C4-2B (cell line): ENCODE measurements around the gene ERC1.

ENCODE experiments used
- H3K27ac ChIP-seq: fragments of 450-650 bp; 2 replicates; pipeline ENCODE4 v1.5.1; 2017
- ZFX ChIP-seq: fragments of 450-650 bp; IDR thresholded peaks from 2 replicates; pipeline ENCODE4 v1.6.1; 2017
- TF ChIP-seq, protein P1 (sequence below): fragments of 450-650 bp; conservative IDR thresholded peaks from 2 replicates; pipeline ENCODE4 v1.5.1; 2017; ENCODE audit warnings: mild to moderate bottlenecking

Gene ERC1

GRCh38 chr12:1305063-1305434, 314.0 kb downstream of the ERC1 start:
- TF ChIP-seq, protein P1, sequence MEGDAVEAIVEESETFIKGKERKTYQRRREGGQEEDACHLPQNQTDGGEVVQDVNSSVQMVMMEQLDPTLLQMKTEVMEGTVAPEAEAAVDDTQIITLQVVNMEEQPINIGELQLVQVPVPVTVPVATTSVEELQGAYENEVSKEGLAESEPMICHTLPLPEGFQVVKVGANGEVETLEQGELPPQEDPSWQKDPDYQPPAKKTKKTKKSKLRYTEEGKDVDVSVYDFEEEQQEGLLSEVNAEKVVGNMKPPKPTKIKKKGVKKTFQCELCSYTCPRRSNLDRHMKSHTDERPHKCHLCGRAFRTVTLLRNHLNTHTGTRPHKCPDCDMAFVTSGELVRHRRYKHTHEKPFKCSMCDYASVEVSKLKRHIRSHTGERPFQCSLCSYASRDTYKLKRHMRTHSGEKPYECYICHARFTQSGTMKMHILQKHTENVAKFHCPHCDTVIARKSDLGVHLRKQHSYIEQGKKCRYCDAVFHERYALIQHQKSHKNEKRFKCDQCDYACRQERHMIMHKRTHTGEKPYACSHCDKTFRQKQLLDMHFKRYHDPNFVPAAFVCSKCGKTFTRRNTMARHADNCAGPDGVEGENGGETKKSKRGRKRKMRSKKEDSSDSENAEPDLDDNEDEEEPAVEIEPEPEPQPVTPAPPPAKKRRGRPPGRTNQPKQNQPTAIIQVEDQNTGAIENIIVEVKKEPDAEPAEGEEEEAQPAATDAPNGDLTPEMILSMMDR = no peak
- no peak for TF ChIP-seq ZFX
- no peak overlapping the region for H3K27ac ChIP-seq

GRCh38 chr12:1305791-1306500, 314.9 kb downstream of the ERC1 start:
- H3K27ac ChIP-seq = no peak overlapping the region
- TF ChIP-seq, protein P1 = no peak
- no peak for TF ChIP-seq ZFX

DNA sequence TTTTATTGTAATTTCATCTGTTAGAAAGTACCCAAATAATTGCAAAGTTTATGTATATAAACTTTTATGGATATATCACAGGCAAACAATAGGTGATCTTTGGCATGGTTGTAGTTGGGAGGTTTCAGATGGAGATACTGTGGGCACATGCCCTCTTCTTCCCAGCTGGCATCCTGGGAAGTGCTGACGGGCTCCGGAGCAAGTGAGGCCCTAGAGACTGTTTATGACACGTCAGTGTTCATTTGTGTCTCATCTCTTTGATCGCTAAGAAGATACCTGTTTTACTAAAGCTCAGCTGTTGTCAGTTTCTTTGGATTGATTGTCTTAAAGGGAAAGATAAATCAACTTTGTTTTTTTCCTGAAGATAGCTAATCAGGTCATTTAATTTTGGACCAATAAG, 315.8 kb downstream of the ERC1 start:
- TF ChIP-seq ZFX = no peak
- TF ChIP-seq, protein P1 = no peak
- H3K27ac ChIP-seq = no peak overlapping the region

DNA sequence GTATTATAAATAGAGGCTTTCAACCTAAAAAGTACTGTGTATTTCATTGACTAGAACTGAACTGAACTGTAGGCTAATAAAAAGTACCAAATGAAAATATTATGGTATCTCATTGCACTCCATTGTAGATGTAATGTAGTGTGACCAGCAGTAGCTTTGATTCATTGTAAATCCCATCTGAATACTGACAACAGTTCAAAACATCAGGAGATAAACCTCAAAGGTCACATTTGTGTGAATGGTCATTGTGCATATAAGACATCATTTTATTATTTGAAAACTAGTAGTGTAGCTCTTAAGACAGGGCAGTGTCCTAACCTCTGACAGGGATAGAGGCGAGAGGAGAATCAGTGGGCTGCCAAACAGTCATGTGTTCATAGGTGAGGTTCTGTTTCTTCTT, 316.8 kb downstream of the ERC1 start:
- no peak for TF ChIP-seq ZFX
- TF ChIP-seq, protein P1 = no peak
- no peak overlapping the region for H3K27ac ChIP-seq

- no peak overlapping the region for H3K27ac ChIP-seq
- no peak for TF ChIP-seq ZFX
- TF ChIP-seq, protein P1 = no peak
These were observed 318.6 kb downstream of the ERC1 start for GRCh38 chr12:1309613-1310012.

GRCh38 chr12:1310653-1311052, 319.6 kb downstream of the ERC1 start:
- no peak overlapping the region for H3K27ac ChIP-seq
- TF ChIP-seq, protein P1 = no peak
- TF ChIP-seq ZFX = no peak

DNA sequence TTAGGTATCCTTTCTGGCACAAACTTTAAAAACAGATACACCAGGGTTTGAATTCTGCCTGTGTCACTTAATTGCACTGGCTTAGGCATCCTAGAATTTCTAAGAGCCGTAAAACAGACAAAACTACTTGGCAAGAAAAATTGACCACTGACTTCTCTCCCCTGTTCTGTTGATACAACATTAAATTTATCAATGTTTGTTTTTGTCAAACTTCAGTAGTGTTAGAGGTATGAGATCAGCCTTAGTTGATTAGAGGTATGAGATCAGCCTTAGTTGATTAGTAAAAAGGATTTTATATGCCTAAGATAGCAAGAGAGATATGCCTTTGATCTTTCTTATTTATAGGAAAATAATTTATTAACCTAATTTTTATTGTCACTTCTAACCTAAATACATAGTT, 320.1 kb downstream of the ERC1 start:
- no peak overlapping the region for H3K27ac ChIP-seq
- TF ChIP-seq, protein P1 = no peak
- no peak for TF ChIP-seq ZFX
